Endothelial cell of umbilical vein (primary cell): ENCODE data around the gene PDK1.

Experiments used
- CTCF ChIP-seq, 2 donors: IDR thresholded peaks; 1 replicate in 1 of 2; 2 replicates in 1 of 2; pipeline ENCODE4 v1.5.1; 2011; ENCODE audit warnings: low read length in 2 of 2, mild to moderate bottlenecking in 2 of 2, moderate library complexity in 2 of 2, control low read depth in 1 of 2, inconsistent platforms in 1 of 2, low read depth in 1 of 2; ENCODE audit not compliant: insufficient read depth in 1 of 2; ENCODE audit errors: extremely low read depth in 1 of 2
- EZH2 ChIP-seq: IDR thresholded peaks from 2 replicates; pipeline ENCODE4 v1.6.1; 2012; ENCODE audit warnings: borderline replicate concordance, low read depth, mild to moderate bottlenecking, moderate library complexity, low read length, inconsistent platforms; ENCODE audit not compliant: severe bottlenecking
- FOS ChIP-seq: IDR thresholded peaks from 2 replicates; pipeline ENCODE4 v1.6.1; 2011; ENCODE audit warnings: mild to moderate bottlenecking, low read length, moderate library complexity, borderline replicate concordance; ENCODE audit not compliant: insufficient read depth
- MYC ChIP-seq: IDR thresholded peaks from one replicate; pipeline ENCODE4 v1.6.1; 2011; ENCODE audit warnings: mild to moderate bottlenecking, low read depth, low read length
- POLR2A ChIP-seq: IDR thresholded peaks from 2 replicates; pipeline ENCODE4 v1.6.1; 2012; ENCODE audit warnings: low read depth, mild to moderate bottlenecking, control low read depth, low read length
- POLR2AphosphoS5 ChIP-seq: IDR thresholded peaks from 2 replicates; pipeline ENCODE4 v1.6.1; 2012; ENCODE audit warnings: low read depth, mild to moderate bottlenecking, control low read depth, low read length, moderate library complexity; ENCODE audit not compliant: insufficient read depth

GRCh38 chr2:172545408-172546075, 10.3 kb upstream of the PDK1 start:
- no peak for TF ChIP-seq POLR2A
- TF ChIP-seq CTCF (IDR thresholded peaks at IDR 0.05; ENCODE audit: extremely low read depth in 1 of 2, insufficient read depth in 1 of 2, low read depth in 1 of 2, low read length in 2 of 2), result no peak
- TF ChIP-seq MYC, result no peak
- no peak for TF ChIP-seq EZH2
- no peak for TF ChIP-seq FOS
- no peak for TF ChIP-seq POLR2AphosphoS5
